ENCODE data around the gene CCR8.

Gene CCR8

GRCh38 chr3:39285332-39285731 is 44.2 kb upstream of the CCR8 start:
- H3K4me3 ChIP-seq (replicated peaks in 1 of 2; ENCODE audit: low read depth in 2 of 2, low read length in 2 of 2), result no peak overlapping the region
- TF ChIP-seq CTCF (IDR thresholded peaks at IDR 0.05; ENCODE audit: low read depth, low read length), result no peak
- no peak for DNase-seq (ENCODE audit: low read depth in 2 of 2)

GRCh38 chr3:39286771-39287170 is 42.7 kb upstream of the CCR8 start:
- no peak overlapping the region for H3K4me3 ChIP-seq (replicated peaks in 1 of 2; ENCODE audit: low read depth in 2 of 2, low read length in 2 of 2)
- no peak for TF ChIP-seq CTCF (IDR thresholded peaks at IDR 0.05; ENCODE audit: low read depth, low read length)
- no peak for DNase-seq (ENCODE audit: low read depth in 2 of 2)

DNA sequence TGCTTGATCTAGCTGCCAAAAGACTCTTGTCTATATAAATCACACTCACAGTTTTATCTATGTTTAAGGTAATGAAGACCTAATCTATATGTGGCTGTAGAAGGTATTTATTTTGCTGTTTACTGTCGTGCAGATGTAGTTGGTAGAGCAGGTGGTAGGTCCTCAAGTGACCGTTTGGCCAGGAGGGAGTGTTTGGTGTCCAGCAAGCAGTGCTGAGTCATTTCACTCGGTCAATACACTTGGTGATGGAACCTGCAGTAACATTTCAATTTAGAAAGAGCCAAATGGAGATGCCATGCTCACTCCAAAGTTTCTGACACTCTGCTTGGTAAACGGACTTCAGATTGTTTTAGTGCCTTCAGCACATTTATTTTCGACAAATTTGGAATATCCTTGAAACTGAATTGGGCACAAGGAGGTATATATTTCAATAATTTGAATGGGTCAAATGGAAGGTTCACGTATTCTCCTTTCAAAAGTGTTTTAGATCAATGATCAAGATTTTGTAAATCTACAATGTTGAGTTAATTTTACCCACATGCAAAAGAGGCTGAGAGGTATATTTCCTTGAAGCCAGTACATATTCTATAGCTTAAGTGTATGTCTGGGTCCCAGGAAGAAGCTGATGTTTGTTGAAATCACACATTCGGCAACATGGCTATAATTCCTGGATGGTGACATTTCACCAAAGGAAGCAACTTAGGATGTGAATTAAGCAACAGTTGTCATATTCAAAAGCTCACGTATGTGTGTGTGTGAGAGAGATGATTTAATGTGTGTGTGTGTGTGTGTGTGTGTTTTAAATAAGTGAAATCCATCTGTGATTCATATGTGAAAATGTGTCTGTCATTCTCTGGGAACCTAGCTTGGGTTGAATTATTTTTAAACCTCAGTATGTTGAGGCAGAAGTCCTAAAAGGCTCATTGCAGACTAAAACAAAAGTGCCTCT is 42.0 kb upstream of the CCR8 start:
- no peak for DNase-seq (ENCODE audit: low read depth in 2 of 2)
- TF ChIP-seq CTCF (IDR thresholded peaks at IDR 0.05; ENCODE audit: low read depth, low read length), result no peak
- no peak overlapping the region for H3K4me3 ChIP-seq (replicated peaks in 1 of 2; ENCODE audit: low read depth in 2 of 2, low read length in 2 of 2)

GRCh38 chr3:39288300-39288808 is 41.2 kb upstream of the CCR8 start:
- H3K4me3 ChIP-seq (replicated peaks in 1 of 2; ENCODE audit: low read depth in 2 of 2, low read length in 2 of 2), result no peak overlapping the region
- TF ChIP-seq CTCF (IDR thresholded peaks at IDR 0.05; ENCODE audit: low read depth, low read length), result peak; percentile 93
- peak; percentile 74 to 76 for DNase-seq (ENCODE audit: low read depth in 2 of 2)

GRCh38 chr3:39289107-39289506 is 40.4 kb upstream of the CCR8 start:
- no peak for TF ChIP-seq CTCF (IDR thresholded peaks at IDR 0.05; ENCODE audit: low read depth, low read length)

GRCh38 chr3:39290255-39290654 is 39.3 kb upstream of the CCR8 start:
- TF ChIP-seq CTCF (IDR thresholded peaks at IDR 0.05; ENCODE audit: low read depth, low read length), result no peak
- no peak for DNase-seq (ENCODE audit: low read depth in 2 of 2)
- no peak overlapping the region for H3K4me3 ChIP-seq (replicated peaks in 1 of 2; ENCODE audit: low read depth in 2 of 2, low read length in 2 of 2)

More at GRCh38 chr3:39289107-39289506, 40.4 kb upstream of the CCR8 start:
- no peak overlapping the region for H3K4me3 ChIP-seq (replicated peaks in 1 of 2; ENCODE audit: low read depth in 2 of 2, low read length in 2 of 2)
- DNase-seq (ENCODE audit: low read depth in 2 of 2), result no peak
